T-helper 22 cell (primary cell): ENCODE data around the gene C16orf78.

Experiments used
- DNase-seq: peaks from one replicate; pipeline ENCODE4 v3.0.0-alpha.2; 2020; ENCODE audit warnings: low read depth

The C16orf78 gene

GRCh38 chr16:49396206-49396720 is 22.7 kb downstream of the C16orf78 start:
- DNase-seq: no peak

GRCh38 chr16:49398761-49399160 is 25.2 kb downstream of the C16orf78 start:
- DNase-seq: no peak

GRCh38 chr16:49399594-49400364 is 26.2 kb downstream of the C16orf78 start:
- DNase-seq: no peak

GRCh38 chr16:49400611-49401010 is 27.0 kb downstream of the C16orf78 start:
- no peak for DNase-seq

GRCh38 chr16:49405123-49405522 is 31.5 kb downstream of the C16orf78 start:
- no peak for DNase-seq

GRCh38 chr16:49405530-49405929 is 31.9 kb downstream of the C16orf78 start:
- DNase-seq: no peak

- peak; percentile 9 for DNase-seq
Measured at GRCh38 chr16:49407873-49408550, 34.4 kb downstream of the C16orf78 start.

- DNase-seq: no peak
Measured at GRCh38 chr16:49409121-49409520, 35.5 kb downstream of the C16orf78 start.

- DNase-seq: no peak
Measured at GRCh38 chr16:49410226-49410625, 36.6 kb downstream of the C16orf78 start.

GRCh38 chr16:49411121-49411970 is 37.7 kb downstream of the C16orf78 start:
- no peak for DNase-seq

GRCh38 chr16:49414671-49415070 is 41.1 kb downstream of the C16orf78 start:
- no peak for DNase-seq

- no peak for DNase-seq
Measured at GRCh38 chr16:49415083-49415482, 41.5 kb downstream of the C16orf78 start.

- DNase-seq: no peak
Measured at GRCh38 chr16:49416001-49416675, 42.5 kb downstream of the C16orf78 start.

- no peak for DNase-seq
Measured at GRCh38 chr16:49417354-49417753, 43.8 kb downstream of the C16orf78 start.

- DNase-seq: no peak
Measured at GRCh38 chr16:49419006-49419405, 45.4 kb downstream of the C16orf78 start.

GRCh38 chr16:49419862-49420261 is 46.3 kb downstream of the C16orf78 start:
- DNase-seq: no peak

- DNase-seq: no peak
Measured at GRCh38 chr16:49422896-49423295, 49.3 kb downstream of the C16orf78 start.

GRCh38 chr16:49424961-49425360 is 51.4 kb downstream of the C16orf78 start:
- no peak for DNase-seq

- no peak for DNase-seq
Measured at GRCh38 chr16:49427771-49428170, 54.2 kb downstream of the C16orf78 start.

GRCh38 chr16:49428808-49429207 is 55.2 kb downstream of the C16orf78 start:
- no peak for DNase-seq

- no peak for DNase-seq
Measured at GRCh38 chr16:49431040-49431439, 57.4 kb downstream of the C16orf78 start.
